PC-9 (cell line): ENCODE measurements around the gene SCLY. TPM values are rescaled to one million over a fixed set of nuclear protein-coding genes. Genes with fewer than 3 reads are reported as not detected.
"Not testable (repeated sequence)": the region's sequence is repeated elsewhere in the genome, so short reads cannot be mapped to it uniquely, and the experiment has no call there.

Experiments
- BruUV-seq: library from RNA; stranded (reverse); fragments of 400-500 nt; replicated peaks from 2 replicates; lab custom pipeline; 2021; lab: Mats Ljungman, UMichigan
- CTCF ChIA-PET: fragments of 300-600 bp; sonication (Branson Sonifier 250); formaldehyde crosslinking; loops from one replicate; lab custom pipeline; 2022; ENCODE audit warnings: antibody characterized with exemption; lab: Charles Lee
- POLR2A ChIA-PET: fragments of 300-600 bp; sonication (Branson Sonifier 250); formaldehyde crosslinking; loops from one replicate; lab custom pipeline; 2022; ENCODE audit warnings: antibody characterized with exemption; ENCODE audit not compliant: unreplicated experiment; lab: Charles Lee
- DNase-seq, 2 experiments: peaks; one replicate each; pipeline versions ENCODE4 v3.0.0 to v3.0.0-alpha.2; 2015 to 2022; ENCODE audit warnings: mixed read lengths in 1 of 2
- H2AFZ ChIP-seq: fragments of 200-600 bp; sonication (generic); 2 replicates; pipeline ENCODE4 v1.8.1; 2017; ENCODE audit warnings: antibody characterized with exemption
- H3F3A ChIP-seq: fragments of 200-600 bp; sonication (generic); 2 replicates; pipeline ENCODE4 v1.8.1; 2017; ENCODE audit warnings: antibody characterized with exemption, mild to moderate bottlenecking, low read depth; ENCODE audit not compliant: insufficient read depth
- H3K27ac ChIP-seq: fragments of 200-600 bp; sonication (generic); 2 replicates; pipeline ENCODE4 v1.6.1; 2016; ENCODE audit warnings: mixed run types
- H3K27me3 ChIP-seq: fragments of 200-600 bp; sonication (generic); 2 replicates; pipeline ENCODE4 v1.6.1; 2016; ENCODE audit warnings: low read depth, mixed run types; ENCODE audit not compliant: insufficient read depth
- H3K36me3 ChIP-seq: fragments of 200-600 bp; sonication (generic); 2 replicates; pipeline ENCODE4 v1.6.1; 2016; ENCODE audit warnings: low read depth, mixed run types
- H3K4me1 ChIP-seq: fragments of 200-600 bp; sonication (generic); replicated peaks from 2 replicates; pipeline ENCODE4 v1.6.1; 2016; ENCODE audit warnings: mixed run types; ENCODE audit not compliant: insufficient read depth
- H3K4me2 ChIP-seq: fragments of 200-600 bp; sonication (generic); 2 replicates; pipeline ENCODE4 v1.6.1; 2017; ENCODE audit warnings: mixed run types
- H3K4me3 ChIP-seq: fragments of 200-600 bp; sonication (generic); 2 replicates; pipeline ENCODE4 v1.6.1; 2016; ENCODE audit warnings: mixed run types
- H3K79me2 ChIP-seq: fragments of 200-600 bp; sonication (generic); 2 replicates; pipeline ENCODE4 v1.6.1; 2017; ENCODE audit warnings: low read depth, mixed run types
- H3K9me2 ChIP-seq: fragments of 200-600 bp; sonication (generic); 2 replicates; pipeline ENCODE4 v1.8.1; 2017; ENCODE audit warnings: mild to moderate bottlenecking; ENCODE audit not compliant: insufficient read depth
- H3K9me3 ChIP-seq: fragments of 200-600 bp; sonication (generic); 2 replicates; pipeline ENCODE4 v1.8.1; 2016; ENCODE audit warnings: low read depth; ENCODE audit not compliant: insufficient read depth
- H4K20me1 ChIP-seq: fragments of 200-600 bp; sonication (generic); 2 replicates; pipeline ENCODE4 v1.8.1; 2017; ENCODE audit not compliant: insufficient read depth
- CTCF ChIP-seq: fragments of 200-600 bp; sonication (generic); conservative IDR thresholded peaks from 2 replicates; pipeline ENCODE4 v1.6.1; 2017; ENCODE audit warnings: mixed run types, antibody characterized with exemption, mild to moderate bottlenecking, moderate library complexity
- EZH2 ChIP-seq: fragments of 200-600 bp; sonication (generic); IDR thresholded peaks from 2 replicates; pipeline ENCODE4 v1.8.0; 2017; ENCODE audit warnings: antibody characterized with exemption, low read depth
- intact Hi-C: fragments of 100-400 bp; cut with micrococcal nuclease; formaldehyde crosslinking; loops from one replicate; pipeline ENCODE4 v1.10.0; 2022; ENCODE audit not compliant: unreplicated experiment
- total RNA-seq: library from RNA; stranded (reverse); gene quantifications from 2 replicates; pipeline ENCODE4 v1.2.3, GENCODE V29; 2021

The SCLY gene
- total RNA-seq, 1 experiment from 2014 or later, result 40.0 TPM

- BruUV-seq, result no TSS peak
- peaks cover 13% of the 10 kb centered on the region; the same call in 1 of the 2 replicates for H3F3A ChIP-seq
- no peak overlapping the region for H3K27ac ChIP-seq
- no peaks in the 10 kb centered on the region for H3K4me1 ChIP-seq
- H3K27me3 ChIP-seq, result no peaks in the 10 kb centered on the region
- ChIA-PET CTCF (interaction anchor here (0.5 kb wide), 1 partner anchor 38 kb away, joined by 4 read pairs; no protein-coding TSS in a partner anchor), POLR2A (no interaction called here)
- no peak for TF ChIP-seq EZH2
- no peak for TF ChIP-seq CTCF
- no peaks in the 10 kb centered on the region for H3K9me3 ChIP-seq
- intact Hi-C loops, result no loop called here
- H4K20me1 ChIP-seq, result no peaks in the 10 kb centered on the region
- no peak for DNase-seq
- no peak overlapping the region for H3K4me3 ChIP-seq
- H3K4me2 ChIP-seq, result no peak overlapping the region
- no peaks in the 10 kb centered on the region for H3K36me3 ChIP-seq
- H3K79me2 ChIP-seq, result no peaks in the 10 kb centered on the region
- no peak overlapping the region for H2AFZ ChIP-seq
- no peaks in the 10 kb centered on the region; the same call in 1 of the 2 replicates for H3K9me2 ChIP-seq
These were observed 7.5 kb upstream of the SCLY start for GRCh38 chr2:238053191-238053776.

- Histone ChIP-seq H3K4me2 (no peak overlapping the region), H3K27me3 (no peaks in the 10 kb centered on the region), H3F3A (peaks cover 34% of the 10 kb centered on the region; the same call in 1 of the 2 replicates), H3K9me3 (no peaks in the 10 kb centered on the region), H3K79me2 (peaks cover 13% of the 10 kb centered on the region), H3K27ac (no peak overlapping the region), H3K4me1 (peaks cover 8% of the 10 kb centered on the region), H4K20me1 (no peaks in the 10 kb centered on the region), H2AFZ (no peak overlapping the region), H3K4me3 (no peak overlapping the region), H3K9me2 (peaks cover 4% of the 10 kb centered on the region; the same call in 1 of the 2 replicates), H3K36me3 (no peaks in the 10 kb centered on the region)
- DNase-seq, result no peak
- CTCF ChIA-PET, result no interaction called here
- intact Hi-C loops, result no loop called here
- BruUV-seq, result no TSS peak
- TF ChIP-seq CTCF, result no peak
- no peak for TF ChIP-seq EZH2
- POLR2A ChIA-PET, result interaction anchor here (0.6 kb wide), 1 partner anchor 34 kb away, joined by 3 read pairs; no protein-coding TSS in a partner anchor
These were observed 5.0 kb upstream of the SCLY start for GRCh38 chr2:238055841-238056240.

- Histone ChIP-seq H3F3A (peaks cover 46% of the 10 kb centered on the region; the same call in 1 of the 2 replicates), H3K79me2 (peaks cover 27% of the 10 kb centered on the region), H3K4me1 (peaks cover 17% of the 10 kb centered on the region)
- DNase-seq, H3K27me3 ChIP-seq, intact Hi-C loops, BruUV-seq, H3K27ac ChIP-seq, H3K36me3 ChIP-seq, H3K4me3 ChIP-seq, H3K4me2 ChIP-seq, H2AFZ ChIP-seq, H3K9me3 ChIP-seq, CTCF ChIA-PET, H4K20me1 ChIP-seq, H3K9me2 ChIP-seq: not testable (repeated sequence)
- POLR2A ChIA-PET, result interaction anchor here (0.6 kb wide), 1 partner anchor 183 kb away, joined by 3 read pairs; no protein-coding TSS in a partner anchor
These were observed 2.9 kb upstream of the SCLY start for GRCh38 chr2:238057696-238058575.
